Left forelimb (tissue), 1 donor: Measurements from ENCODE around the gene DUOX2.

Source experiments
- DNase-seq: peaks from one replicate; pipeline ENCODE4 v3.0.0-alpha.2; 2018; ENCODE audit warnings: low spot score

DUOX2 gene

DNA sequence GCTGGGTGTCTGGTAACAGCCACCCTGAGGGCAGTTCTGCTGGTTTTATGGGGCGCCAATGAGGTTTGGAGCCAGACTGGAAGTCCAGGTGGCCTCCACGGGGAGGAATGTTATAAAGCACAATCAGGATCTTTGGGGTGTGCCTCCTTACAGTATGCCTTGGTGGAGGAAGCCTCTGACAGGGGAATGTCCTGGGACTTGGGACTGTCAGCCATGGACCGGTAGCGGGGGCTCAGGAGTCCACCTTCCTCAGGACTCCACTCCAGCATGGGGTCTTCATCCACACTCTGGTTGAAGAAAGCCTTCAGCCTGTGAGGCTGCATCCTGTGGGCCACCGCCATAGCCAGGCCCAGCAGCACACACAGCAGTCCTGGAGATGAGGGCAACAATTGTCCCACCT lies 5.0 kb upstream of the DUOX2 start:
- no peak for DNase-seq

DNA sequence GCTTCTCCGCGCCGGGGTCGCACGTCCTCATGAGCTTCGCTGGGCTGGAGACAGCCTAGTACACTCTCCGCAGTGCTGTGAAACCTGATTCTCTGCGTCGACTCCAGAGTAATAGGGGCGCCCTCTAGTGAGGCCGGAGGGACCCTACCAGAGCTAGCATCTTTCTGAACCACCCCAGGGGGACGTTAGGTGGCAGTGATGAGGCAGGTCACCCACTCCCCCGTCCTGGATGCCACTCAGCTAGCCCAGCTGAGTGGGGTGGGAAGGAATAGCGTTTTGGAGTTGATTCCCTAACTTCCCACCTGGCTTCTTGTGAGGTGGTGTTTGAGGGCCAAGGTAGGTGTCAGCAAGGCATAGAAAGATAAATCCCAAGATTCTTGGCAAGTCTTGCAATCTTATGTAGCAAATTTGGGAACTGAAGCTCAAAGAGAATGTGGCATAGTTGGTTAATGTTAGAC lies 4.2 kb upstream of the DUOX2 start:
- peak; percentile 88 for DNase-seq

DNA sequence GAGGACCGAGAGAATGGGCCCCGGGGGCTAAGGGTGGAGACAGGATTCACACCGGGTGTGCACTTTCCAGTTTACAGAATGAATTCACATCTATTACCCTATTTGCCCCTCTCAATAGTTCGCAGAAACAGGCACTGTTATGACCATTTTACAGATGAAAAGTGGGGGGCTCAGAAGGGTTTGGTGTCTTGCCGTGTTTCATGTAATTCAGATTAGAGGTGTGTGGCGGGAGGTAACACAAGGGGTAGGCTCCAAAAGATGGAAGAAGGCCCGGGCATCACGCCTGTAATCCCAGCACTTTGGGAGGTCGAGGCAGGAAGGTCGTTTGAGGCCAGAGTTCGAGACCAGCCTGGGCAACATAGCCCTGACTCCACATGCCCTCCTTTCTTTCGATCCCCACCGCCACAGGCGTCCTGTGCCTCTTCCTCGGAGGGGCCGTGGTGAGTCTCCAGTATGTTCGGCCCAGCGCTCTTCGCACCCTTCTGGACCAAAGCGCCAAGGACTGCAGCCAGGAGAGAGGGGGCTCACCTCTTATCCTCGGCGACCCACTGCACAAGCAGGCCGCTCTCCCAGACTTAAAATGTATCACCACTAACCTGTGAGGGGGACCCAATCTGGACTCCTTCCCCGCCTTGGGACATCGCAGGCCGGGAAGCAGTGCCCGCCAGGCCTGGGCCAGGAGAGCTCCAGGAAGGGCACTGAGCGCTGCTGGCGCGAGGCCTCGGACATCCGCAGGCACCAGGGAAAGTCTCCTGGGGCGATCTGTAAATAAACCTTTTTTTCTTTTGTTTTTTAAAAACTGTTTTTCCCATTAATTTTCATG lies 3.5 kb upstream of the DUOX2 start:
- DNase-seq, result no peak

DNA sequence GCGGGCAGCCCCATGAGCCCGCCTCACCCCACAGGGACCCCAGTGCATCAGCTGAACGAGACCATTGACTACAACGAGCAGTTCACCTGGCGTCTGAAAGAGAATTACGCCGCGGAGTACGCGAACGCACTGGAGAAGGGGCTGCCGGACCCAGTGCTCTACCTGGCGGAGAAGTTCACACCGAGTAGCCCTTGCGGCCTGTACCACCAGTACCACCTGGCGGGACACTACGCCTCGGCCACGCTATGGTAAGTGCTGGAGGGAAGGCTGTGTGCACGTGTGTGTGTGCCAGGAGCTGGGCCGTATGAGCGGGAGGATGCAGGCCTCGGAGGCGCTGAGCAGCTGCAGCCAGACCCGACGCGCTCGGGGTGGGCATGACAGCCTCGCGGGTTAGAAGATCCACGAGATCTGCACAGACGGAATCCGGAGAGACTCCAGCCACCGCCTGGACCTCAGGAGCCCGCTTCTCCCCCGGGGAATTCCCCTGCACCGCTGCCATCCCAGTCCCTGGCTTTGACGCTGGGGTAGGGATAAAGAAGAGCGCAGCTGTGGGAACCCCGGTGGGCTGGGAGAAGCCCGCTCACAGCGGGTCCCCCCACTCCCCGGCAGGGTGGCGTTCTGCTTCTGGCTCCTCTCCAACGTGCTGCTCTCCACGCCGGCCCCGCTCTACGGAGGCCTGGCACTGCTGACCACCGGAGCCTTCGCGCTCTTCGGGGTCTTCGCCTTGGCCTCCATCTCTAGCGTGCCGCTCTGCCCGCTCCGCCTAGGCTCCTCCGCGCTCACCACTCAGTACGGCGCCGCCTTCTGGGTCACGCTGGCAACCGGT lies 2.7 kb upstream of the DUOX2 start:
- DNase-seq, result no peak

DNA sequence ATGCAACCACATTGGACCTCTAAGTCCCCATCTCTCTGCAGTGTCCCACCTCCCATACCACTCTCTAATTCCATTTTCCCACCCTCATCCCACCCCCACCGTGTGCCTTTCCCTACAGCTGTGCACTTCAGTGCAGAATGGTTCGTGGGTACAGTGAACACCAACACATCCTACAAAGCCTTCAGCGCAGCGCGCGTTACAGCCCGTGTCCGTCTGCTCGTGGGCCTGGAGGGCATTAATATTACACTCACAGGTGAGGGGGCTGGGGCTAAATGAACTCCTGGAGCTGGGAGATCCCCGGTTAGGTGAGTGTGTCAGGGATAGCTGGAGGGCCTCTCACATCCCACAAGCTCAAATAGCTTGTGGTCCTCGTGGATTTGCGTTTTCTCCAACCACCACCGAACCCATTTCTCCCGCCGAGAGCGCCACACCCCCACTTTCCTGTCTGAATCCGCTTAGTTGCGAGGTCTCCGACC lies 2.1 kb upstream of the DUOX2 start:
- DNase-seq, result no peak

DNA sequence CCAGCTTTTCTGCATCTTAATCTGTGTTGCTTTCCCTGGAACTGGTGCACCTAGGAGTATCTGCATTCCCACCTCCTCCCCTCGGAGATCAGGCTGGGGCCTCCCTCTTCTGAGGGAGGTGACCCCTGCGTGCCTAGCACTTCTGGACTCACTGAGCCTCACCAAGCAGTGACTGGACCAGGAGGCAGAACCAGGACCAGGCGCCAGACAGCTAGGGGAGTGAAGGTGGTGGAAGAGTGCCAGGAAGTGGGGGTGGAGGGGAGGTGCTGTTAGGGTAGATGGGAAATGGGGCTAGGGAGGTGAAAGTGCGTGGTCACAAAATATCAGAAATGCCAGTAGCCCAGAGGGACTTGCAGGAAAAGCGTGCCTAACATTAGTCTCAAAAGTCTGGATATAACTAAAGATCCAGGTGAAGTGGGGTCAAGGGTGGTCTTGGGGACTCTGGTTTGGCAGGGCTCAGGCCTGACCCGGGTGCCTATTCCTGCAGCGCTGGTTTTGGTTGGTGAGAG lies 1.4 kb upstream of the DUOX2 start:
- no peak for DNase-seq

DNA sequence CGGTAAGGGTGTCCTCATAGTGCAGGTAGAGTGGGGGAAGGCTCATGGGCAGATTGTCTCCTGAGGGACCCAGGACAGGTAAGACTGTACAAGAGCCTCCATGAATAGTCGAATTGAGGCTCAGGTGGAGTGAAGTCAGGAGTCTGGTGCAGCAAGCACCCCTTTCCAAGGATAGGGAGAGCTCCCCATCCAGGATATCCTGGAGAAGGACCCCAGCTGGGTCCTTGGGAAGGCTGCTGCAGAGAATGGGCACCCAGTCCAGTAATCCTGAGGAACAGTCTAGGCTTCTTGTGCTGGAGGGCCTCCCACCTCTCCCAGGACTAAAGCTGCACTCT lies 746 bp upstream of the DUOX2 start:
- no peak for DNase-seq

DNA sequence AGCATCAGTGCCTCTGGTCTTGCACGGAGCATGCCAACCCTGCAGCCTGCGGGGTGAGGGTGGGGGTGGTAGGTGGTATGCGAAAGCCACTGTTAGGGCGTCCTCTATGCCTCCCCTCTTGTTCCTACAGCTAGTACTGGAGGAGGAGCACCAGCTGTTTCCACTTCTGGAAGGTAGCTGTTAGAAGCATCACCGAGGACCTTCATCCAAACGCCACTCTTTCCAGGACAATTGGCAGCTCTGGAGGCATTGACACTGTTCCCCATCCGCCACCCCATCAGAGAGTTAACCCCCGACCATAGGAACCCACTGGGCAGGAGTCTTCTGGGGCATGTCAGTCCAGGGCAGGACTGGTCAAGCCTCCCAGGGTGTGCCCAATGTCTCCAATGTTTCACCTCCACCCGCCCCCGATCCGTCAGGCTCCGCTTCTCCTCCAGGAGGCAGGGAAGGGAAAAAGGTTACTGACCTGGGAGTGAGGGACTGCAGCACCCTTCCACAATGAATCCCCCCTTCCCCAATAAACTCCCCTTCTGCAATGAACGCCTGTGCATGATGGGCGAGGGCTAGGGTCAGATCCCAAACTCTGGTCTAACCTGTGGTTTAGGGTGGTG lies 487 bp downstream of the DUOX2 start:
- no peak for DNase-seq

DNA sequence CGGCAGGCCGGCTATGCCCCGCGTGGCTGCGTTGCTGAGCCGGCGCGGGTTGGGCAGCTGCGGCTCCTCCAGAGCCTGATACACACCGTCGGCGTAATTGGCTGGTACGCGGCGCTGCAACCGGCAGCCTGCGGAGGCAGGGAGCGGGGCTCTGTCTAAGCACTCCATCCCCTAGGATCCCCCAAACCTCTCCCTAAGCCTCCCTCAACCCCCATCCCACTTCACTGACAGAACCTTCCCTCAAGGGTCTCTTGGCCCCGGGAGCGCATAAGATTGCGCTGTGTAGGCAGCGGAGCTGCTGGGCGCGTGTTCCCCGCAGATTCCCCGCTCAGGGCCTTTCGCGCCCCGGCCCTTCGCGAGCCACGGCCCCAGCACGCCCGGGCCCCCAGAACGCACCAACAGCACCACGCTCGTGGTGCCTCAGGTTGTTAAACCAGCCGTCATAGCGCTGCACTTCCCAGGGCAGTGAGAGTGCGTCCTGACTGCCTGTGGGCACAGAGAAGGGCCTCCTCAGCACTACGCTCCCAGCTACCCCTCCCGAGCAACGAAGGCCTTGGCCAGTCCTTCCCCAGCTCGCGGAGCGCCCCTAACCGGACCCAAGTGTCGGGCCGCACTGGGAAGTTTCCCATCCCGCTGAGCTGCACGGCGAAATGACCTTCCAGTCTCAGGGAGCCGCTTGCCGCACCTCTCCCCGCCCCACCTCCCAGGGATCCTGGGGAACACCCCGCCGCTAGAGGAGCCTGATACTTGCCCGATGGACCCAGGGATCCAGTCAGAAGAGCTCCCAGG lies 1.2 kb downstream of the DUOX2 start:
- no peak for DNase-seq

DNA sequence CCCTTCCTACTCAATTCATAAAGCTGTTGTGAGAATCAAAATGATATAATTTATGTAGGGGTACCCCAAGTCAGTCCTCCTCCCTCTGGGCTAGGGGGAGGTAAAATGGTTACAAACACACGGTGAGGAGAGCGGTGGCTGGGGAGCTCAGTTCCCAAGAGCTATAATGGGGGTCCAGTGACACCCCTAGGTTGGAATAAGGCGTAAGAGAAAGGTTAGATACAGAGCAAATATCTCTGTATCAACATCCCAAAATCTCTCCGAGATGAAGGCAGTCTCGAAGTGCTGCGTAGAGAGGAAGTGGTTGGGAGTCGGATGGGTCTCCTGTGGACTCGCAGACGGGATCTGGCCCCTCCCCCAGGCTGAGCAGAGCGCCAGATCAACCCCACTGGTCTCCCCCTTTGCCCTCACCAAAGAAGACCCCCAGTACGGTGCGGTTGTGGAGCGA lies 1.8 kb downstream of the DUOX2 start:
- DNase-seq, result no peak

DNA sequence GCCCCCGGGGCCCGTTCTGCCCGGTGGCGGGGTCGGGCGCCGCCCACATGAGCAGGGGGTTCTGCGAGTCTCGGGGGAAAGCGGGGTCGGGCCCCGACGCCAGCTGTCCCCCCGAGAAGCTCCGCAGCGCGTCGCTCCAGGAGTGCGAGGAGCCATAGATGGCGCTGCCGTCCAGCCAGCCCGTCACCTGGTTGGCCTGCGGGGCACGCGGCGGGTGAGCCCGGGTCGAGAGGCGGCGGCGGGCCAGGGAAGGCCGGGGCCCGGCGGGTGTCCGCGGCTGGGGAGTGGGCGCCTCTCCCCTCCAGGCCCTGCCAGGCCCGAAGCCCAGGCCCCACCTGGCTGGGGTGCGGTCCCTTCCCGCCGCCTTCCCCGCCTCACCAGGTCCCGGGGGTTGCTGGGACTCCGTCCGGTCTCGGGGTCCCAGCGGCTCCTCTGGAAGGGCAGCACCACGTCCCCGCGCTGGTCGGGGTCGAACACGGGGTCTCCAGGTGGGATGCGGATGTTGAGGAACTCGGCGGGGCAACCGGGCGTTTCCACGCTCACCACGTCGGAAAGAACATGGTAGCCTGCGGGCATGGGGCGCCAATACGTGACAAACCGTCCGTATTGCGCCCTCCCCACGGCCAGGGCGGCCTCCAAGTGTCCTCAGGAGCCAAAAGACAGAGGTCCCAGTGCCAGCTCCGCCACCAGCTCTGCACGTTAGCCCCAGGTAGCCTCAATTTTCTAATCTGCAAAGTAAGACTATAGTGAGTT lies 2.4 kb downstream of the DUOX2 start:
- no peak for DNase-seq

DNA sequence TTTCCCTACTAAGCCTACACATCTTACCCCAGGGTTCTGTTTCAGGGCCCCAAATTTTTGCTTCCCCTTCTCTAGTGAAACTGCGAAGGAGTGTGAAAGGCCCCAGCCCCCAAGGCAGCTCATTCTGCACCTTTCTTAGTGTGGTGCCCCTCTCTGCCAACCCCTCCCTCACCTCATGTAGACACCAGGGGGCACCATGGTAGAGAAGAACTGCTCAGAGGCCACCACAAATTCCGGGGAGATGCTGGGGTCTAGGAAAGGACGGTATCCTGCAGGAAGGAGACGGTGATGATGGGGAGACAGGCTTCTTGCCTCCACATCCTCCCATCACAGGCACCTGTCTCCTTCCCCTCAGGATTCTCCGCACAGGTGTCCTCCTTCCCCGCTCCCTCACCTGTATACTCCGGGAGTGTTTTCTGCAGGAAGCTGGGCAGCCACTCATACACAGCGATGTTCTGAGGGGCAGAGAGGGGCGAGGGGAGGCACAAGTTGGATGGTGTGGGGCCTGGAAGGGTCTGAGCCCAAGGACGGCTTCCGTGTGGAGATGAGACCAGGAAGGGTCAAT lies 3.6 kb downstream of the DUOX2 start:
- DNase-seq, result no peak

DNA sequence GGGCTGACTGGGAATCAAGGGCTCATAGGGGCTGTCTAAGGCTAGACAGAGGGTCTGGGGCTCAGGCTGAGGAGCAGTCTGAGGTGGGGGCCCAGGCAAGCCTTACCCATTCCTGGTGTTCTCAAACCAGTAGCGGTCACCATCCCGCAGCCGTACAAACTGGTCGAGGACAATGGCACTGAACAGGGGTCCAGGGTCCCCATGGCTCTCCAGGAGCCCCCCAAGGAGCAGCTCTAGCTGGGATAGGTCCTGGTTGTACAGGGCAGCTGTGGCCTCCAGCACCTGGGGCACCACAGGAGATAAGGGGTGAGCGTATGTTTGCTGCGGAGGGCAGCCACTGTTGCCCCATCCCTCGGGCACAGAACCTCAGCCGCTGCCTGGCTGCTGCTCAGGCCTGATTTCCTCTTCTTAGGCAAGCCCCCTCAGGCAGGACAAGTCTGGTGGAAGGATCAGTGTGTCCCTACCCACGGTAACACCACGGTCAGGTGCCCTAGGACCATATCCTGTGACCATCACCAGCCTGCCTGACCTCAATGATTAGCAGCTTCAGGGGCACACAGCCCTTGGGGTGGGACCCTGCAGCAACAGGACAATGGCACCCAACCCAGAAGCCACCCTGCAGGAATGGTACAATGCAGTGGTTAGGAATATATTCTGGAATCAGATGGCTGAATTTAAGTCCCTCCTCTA lies 5.9 kb downstream of the DUOX2 start:
- no peak for DNase-seq

DNA sequence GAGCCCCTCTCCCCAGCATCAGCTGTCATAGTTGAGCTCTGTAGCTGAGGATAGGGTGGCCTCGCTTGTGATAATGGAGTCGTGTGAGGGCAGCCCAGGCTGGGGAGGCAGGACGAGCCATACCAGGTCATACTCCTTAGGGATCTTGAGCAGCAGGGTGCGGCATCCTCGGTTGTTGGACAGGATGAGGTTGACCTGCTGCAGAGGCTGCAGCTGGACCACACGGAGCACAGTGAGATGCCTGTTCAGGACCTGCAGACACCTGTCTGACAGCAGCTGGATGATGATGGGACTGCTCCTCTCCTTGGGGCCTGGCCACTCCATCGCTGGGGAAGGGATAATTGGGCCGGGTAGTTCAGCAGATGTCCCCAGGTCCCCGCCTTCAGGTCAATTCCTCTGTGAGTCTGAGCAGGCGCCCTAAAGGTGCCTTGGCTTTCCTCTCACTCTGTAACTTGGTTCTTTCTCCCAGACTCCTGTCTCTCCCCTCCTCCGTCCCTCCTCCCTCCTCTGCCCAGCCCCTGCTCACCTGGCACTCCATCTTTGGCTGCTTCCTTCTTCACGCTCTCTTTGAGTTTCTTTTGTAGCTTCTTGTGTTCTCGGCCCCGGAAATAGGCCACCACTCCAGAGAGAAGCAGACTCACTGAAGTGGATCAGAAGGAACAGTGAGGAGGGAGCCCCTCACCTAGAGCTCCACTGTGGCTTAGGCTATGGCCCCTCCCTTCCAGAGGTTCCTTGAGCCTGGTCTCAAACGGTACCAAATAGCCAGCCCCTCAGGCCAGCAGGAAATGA lies 7.8 kb downstream of the DUOX2 start:
- peak; percentile 49 for DNase-seq

DNA sequence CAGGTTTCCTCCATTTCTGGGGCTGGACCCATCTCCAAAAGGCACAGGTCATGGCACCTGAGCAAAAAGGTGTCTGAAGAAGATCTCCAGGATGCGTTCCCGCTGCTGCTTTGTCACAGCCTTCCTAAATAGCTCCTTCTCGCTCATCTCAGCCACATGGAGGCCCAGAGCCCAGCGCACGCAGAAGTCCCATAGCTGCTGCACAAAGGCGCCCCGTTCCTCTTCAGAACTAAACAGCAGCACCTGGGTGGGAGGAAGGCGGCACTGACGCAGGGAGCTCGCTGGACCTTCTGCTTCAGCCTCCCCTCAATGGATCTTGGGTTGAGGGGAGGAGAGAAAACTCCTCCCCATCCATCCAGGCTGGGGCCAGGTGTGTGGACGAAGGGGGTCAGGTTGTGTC lies 8.4 kb downstream of the DUOX2 start:
- peak; percentile 17 for DNase-seq

DNA sequence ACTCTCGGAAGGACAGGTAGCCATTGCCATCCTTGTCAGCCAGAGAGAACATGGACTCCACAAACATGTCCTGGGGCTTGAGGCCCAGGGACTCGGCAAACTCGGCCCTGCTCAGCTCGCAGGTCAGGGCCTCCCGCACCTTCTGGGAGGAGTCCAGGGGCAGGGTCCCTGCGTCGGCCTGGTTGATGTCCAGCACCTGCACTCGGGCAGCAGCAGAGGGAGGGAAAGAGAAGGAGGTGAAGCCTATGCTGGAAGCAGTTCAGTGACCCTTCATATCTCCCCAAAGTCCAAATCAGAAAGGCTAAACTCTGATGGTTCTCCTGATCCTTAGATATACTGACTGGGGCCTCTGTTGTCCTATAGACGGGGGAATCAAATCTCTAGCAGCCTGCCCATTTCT lies 9.8 kb downstream of the DUOX2 start:
- DNase-seq, result peak; percentile 14

DNA sequence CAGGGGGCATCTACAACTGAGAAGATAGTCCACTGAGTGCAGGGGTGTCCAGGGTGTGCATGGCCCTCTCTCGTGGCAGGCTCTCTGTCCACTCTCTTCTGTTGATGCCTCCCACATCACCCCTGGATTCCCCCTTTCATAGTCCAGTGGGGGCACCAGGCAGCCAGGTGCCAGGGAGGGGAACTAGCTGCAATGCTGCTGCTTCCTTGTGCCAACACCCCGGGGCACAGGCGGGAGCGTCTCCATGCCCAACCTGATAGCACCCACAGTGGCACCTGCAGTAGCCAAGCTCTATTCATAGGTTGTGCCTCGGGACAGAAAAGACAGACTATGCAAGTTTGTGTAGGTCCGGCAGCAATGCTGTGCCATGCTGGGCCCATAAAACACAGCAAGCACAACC lies 11.7 kb downstream of the DUOX2 start:
- DNase-seq, result peak; percentile 45

DNA sequence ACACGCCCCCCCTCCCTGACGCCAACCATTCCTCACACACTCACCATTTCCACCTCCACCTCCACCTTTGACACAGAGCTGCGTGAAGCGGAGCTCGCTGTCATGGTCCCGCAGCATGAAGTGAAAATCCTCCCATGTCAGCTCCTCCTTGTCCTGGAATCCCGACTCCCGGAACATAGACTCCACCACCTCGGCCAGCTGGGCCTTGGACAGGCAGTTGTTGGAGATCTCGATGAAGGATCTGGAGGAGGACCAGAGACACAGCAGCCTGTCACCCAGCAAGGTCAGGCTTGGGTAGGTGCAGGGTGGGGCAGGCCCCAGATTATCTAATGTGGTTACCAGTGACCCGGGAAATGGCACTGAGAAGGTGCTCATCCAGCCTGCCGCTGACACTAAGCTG lies 12.2 kb downstream of the DUOX2 start:
- DNase-seq, result peak; percentile 30
